ENCODE results near the gene KIF13A. TPM values are rescaled to one million over a fixed set of nuclear protein-coding genes. Genes with fewer than 3 reads are reported as not detected.

Gene KIF13A
- total RNA-seq, 2 donors from 2014 or later: 0.10 to 0.46 TPM

GRCh38 chr6:17724341-17724740 lies 263.1 kb downstream of the KIF13A start:
- no peak for ATAC-seq (replicated peaks in 1 of 2)
- no peaks in the 10 kb centered on the region for H3K27me3 Mint-ChIP-seq (ENCODE audit: low read depth)
- no peaks in the 10 kb centered on the region for H3K4me1 Mint-ChIP-seq (ENCODE audit: low read depth)
- DNase-seq: no peak
- no peak overlapping the region for H3K4me3 Mint-ChIP-seq
- no peaks in the 10 kb centered on the region for H3K36me3 Mint-ChIP-seq (ENCODE audit: insufficient read depth in 2 of 2)
- no peak overlapping the region for H3K27ac Mint-ChIP-seq
- H3K9me3 Mint-ChIP-seq: peaks cover 0 to 2% of the 10 kb centered on the region in 2 donors

GRCh38 chr6:17721671-17722070 lies 265.8 kb downstream of the KIF13A start:
- H3K27ac Mint-ChIP-seq: no peak overlapping the region
- H3K4me1 Mint-ChIP-seq (ENCODE audit: low read depth): no peaks in the 10 kb centered on the region
- no peaks in the 10 kb centered on the region for H3K9me3 Mint-ChIP-seq
- H3K36me3 Mint-ChIP-seq (ENCODE audit: insufficient read depth in 2 of 2): no peaks in the 10 kb centered on the region
- H3K27me3 Mint-ChIP-seq (ENCODE audit: low read depth): no peaks in the 10 kb centered on the region
- no peak overlapping the region for H3K4me3 Mint-ChIP-seq
- ATAC-seq (replicated peaks in 1 of 2) (no peak), DNase-seq (no peak)

GRCh38 chr6:17719323-17720041 lies 268.0 kb downstream of the KIF13A start:
- ATAC-seq (replicated peaks in 1 of 2) (no peak), DNase-seq (no peak)
- Mint-ChIP-seq H3K27me3 (ENCODE audit: low read depth) (no peaks in the 10 kb centered on the region), H3K4me3 (no peak overlapping the region), H3K36me3 (ENCODE audit: insufficient read depth in 2 of 2) (no peaks in the 10 kb centered on the region), H3K9me3 (no peaks in the 10 kb centered on the region), H3K27ac (no peak overlapping the region), H3K4me1 (ENCODE audit: low read depth) (peaks cover 11% of the 10 kb centered on the region)

GRCh38 chr6:17716221-17716620 lies 271.2 kb downstream of the KIF13A start:
- no peak overlapping the region for H3K4me3 Mint-ChIP-seq
- no peaks in the 10 kb centered on the region for H3K27me3 Mint-ChIP-seq (ENCODE audit: low read depth)
- H3K9me3 Mint-ChIP-seq: no peaks in the 10 kb centered on the region
- H3K4me1 Mint-ChIP-seq (ENCODE audit: low read depth): peaks cover 19% of the 10 kb centered on the region
- H3K27ac Mint-ChIP-seq: no peak overlapping the region
- ATAC-seq (replicated peaks in 1 of 2) (no peak), DNase-seq (no peak)
- no peaks in the 10 kb centered on the region for H3K36me3 Mint-ChIP-seq (ENCODE audit: insufficient read depth in 2 of 2)

- DNase-seq (peak; percentile 54 to 57), ATAC-seq (replicated peaks in 1 of 2) (peak; percentile 96)
- no peaks in the 10 kb centered on the region for H3K27me3 Mint-ChIP-seq (ENCODE audit: low read depth)
- no peaks in the 10 kb centered on the region for H3K9me3 Mint-ChIP-seq
- H3K36me3 Mint-ChIP-seq (ENCODE audit: insufficient read depth in 2 of 2): no peaks in the 10 kb centered on the region
- peaks cover 19% of the 10 kb centered on the region for H3K4me1 Mint-ChIP-seq (ENCODE audit: low read depth)
- peak overlapping the region; percentile 83 for H3K27ac Mint-ChIP-seq
- peak overlapping the region; percentile 59 to 81 for H3K4me3 Mint-ChIP-seq
Observed at GRCh38 chr6:17714879-17715851, 272.3 kb downstream of the KIF13A start.

- H3K27ac Mint-ChIP-seq: no peak overlapping the region
- peaks cover 0 to 1% of the 10 kb centered on the region in 2 donors for H3K36me3 Mint-ChIP-seq (ENCODE audit: insufficient read depth in 2 of 2)
- H3K4me1 Mint-ChIP-seq (ENCODE audit: low read depth): peaks cover 19% of the 10 kb centered on the region
- no peaks in the 10 kb centered on the region for H3K9me3 Mint-ChIP-seq
- peak overlapping the region; percentile 59 to 81 for H3K4me3 Mint-ChIP-seq
- no peaks in the 10 kb centered on the region for H3K27me3 Mint-ChIP-seq (ENCODE audit: low read depth)
- DNase-seq: no peak
- ATAC-seq (replicated peaks in 1 of 2): no peak
Observed at GRCh38 chr6:17714177-17714576, 273.3 kb downstream of the KIF13A start.

GRCh38 chr6:17712576-17712975 lies 274.9 kb downstream of the KIF13A start:
- peaks cover 4 to 9% of the 10 kb centered on the region in 2 donors for H3K36me3 Mint-ChIP-seq (ENCODE audit: insufficient read depth in 2 of 2)
- ATAC-seq (replicated peaks in 1 of 2): no peak
- no peak for DNase-seq
- no peak overlapping the region for H3K27ac Mint-ChIP-seq
- H3K4me1 Mint-ChIP-seq (ENCODE audit: low read depth): peaks cover 25% of the 10 kb centered on the region
- H3K9me3 Mint-ChIP-seq: no peaks in the 10 kb centered on the region
- no peak overlapping the region for H3K4me3 Mint-ChIP-seq
- no peaks in the 10 kb centered on the region for H3K27me3 Mint-ChIP-seq (ENCODE audit: low read depth)

- no peaks in the 10 kb centered on the region for H3K27me3 Mint-ChIP-seq (ENCODE audit: low read depth)
- peaks cover 4 to 12% of the 10 kb centered on the region in 2 donors for H3K36me3 Mint-ChIP-seq (ENCODE audit: insufficient read depth in 2 of 2)
- DNase-seq (no peak), ATAC-seq (replicated peaks in 1 of 2) (no peak)
- H3K4me3 Mint-ChIP-seq: no peak overlapping the region
- peaks cover 32% of the 10 kb centered on the region for H3K4me1 Mint-ChIP-seq (ENCODE audit: low read depth)
- no peaks in the 10 kb centered on the region for H3K9me3 Mint-ChIP-seq
- no peak overlapping the region for H3K27ac Mint-ChIP-seq
Observed at GRCh38 chr6:17710331-17710730, 277.1 kb downstream of the KIF13A start.

- H3K27me3 Mint-ChIP-seq (ENCODE audit: low read depth): no peaks in the 10 kb centered on the region
Observed at GRCh38 chr6:17709476-17709875, 278.0 kb downstream of the KIF13A start.

More at GRCh38 chr6:17709476-17709875, 278.0 kb downstream of the KIF13A start:
- peaks cover 25% of the 10 kb centered on the region for H3K4me1 Mint-ChIP-seq (ENCODE audit: low read depth)
- no peak for DNase-seq
- peaks cover 4 to 16% of the 10 kb centered on the region in 2 donors for H3K36me3 Mint-ChIP-seq (ENCODE audit: insufficient read depth in 2 of 2)
- H3K9me3 Mint-ChIP-seq: no peaks in the 10 kb centered on the region
- H3K27ac Mint-ChIP-seq: no peak overlapping the region
- H3K4me3 Mint-ChIP-seq: no peak overlapping the region
- ATAC-seq (replicated peaks in 1 of 2): no peak

Other genes starting within 250 kb of the KIF13A start
- under 1 TPM; 0.14 TPM for gene NHLRC1, start 135.0 kb upstream of the KIF13A start, total RNA-seq
- gene TPMT, start 167.4 kb upstream of the KIF13A start, total RNA-seq: 1 to 10 TPM; 6.7 to 8.2 TPM
- gene KDM1B, start 167.8 kb upstream of the KIF13A start, total RNA-seq: 10 to 100 TPM in 1 of 2 donors, 1 to 10 TPM in 1; 9.9 to 12.2 TPM